HepG2 (cell line): ENCODE results near the gene IGF2. TPM values are rescaled to one million over a fixed set of nuclear protein-coding genes. Genes with fewer than 3 reads are reported as not detected.

Source experiments
- ATAC-seq: fragments of 200-7000 bp; cut with Tn5 transposase; 3 replicates; pipeline ENCODE4 v1.9.1; 2020; ENCODE audit warnings: mild to moderate bottlenecking, moderate library complexity
- BruUV-seq: library from RNA; stranded (reverse); fragments of 400-500 nt; replicated peaks from 2 replicates; lab custom pipeline; 2021; lab: Mats Ljungman, UMichigan
- CTCF ChIA-PET: fragments of 300-600 bp; formaldehyde crosslinking; extraction: SDS; loops from one replicate; lab custom pipeline; 2021; ENCODE audit warnings: low total read pairs, inconsistent platforms, low intra/inter-chr PET ratio; lab: Yijun Ruan, JAX
- POLR2A ChIA-PET: fragments of 350-600 bp; sonication (Branson Sonifier 250); formaldehyde crosslinking; loops from one replicate; lab custom pipeline; 2020; ENCODE audit warnings: antibody characterized with exemption, inconsistent platforms; lab: Yijun Ruan, JAX
- DNase-seq: peaks from one replicate; pipeline ENCODE4 v3.0.0-alpha.2; 2015; ENCODE audit warnings: low spot score
- FAIRE-seq: peaks from 3 replicates; lab custom pipeline; 2011; peaks lifted over from hg19 to GRCh38; lab: Jason Lieb, UNC
- H2AFZ ChIP-seq: one replicate; pipeline ENCODE4 v1.6.1; 2011; ENCODE audit warnings: low read length, inconsistent platforms
- H3K27ac ChIP-seq: fragments of 300-600 bp; 3 replicates; pipeline ENCODE4 v1.8.0; 2011; ENCODE audit warnings: mixed run types, mild to moderate bottlenecking, mixed read lengths, low read length, inconsistent platforms; ENCODE audit not compliant: insufficient read depth; ENCODE audit errors: extremely low read length
- H3K27me3 ChIP-seq, 2 experiments: fragments of 200-600 bp in 1 of 2; 2 replicates in 1 of 2; 3 replicates in 1 of 2; pipeline versions ENCODE4 v1.6.0 to v1.8.0; 2011; ENCODE audit warnings: low read length in 2 of 2, mild to moderate bottlenecking in 2 of 2, moderate library complexity in 2 of 2, inconsistent platforms in 1 of 2; ENCODE audit not compliant: insufficient read depth in 2 of 2, control insufficient read depth in 1 of 2
- H3K36me3 ChIP-seq, 2 experiments: fragments of 200-600 bp in 1 of 2; replicated peaks in 1 of 2; 2 replicates in 1 of 2; 3 replicates in 1 of 2; pipeline versions ENCODE4 v1.5.1 to v1.8.0; 2011; ENCODE audit warnings: low read length in 2 of 2, inconsistent platforms in 1 of 2; ENCODE audit not compliant: insufficient read depth in 2 of 2, control insufficient read depth in 1 of 2
- H3K4me1 ChIP-seq: 2 replicates; pipeline ENCODE4 v1.5.1; 2012; ENCODE audit warnings: low read length, inconsistent platforms; ENCODE audit not compliant: insufficient read depth
- H3K4me2 ChIP-seq: 2 replicates; pipeline ENCODE4 v1.6.0; 2011; ENCODE audit warnings: low read depth, low read length, inconsistent platforms
- H3K4me3 ChIP-seq, 3 experiments: fragments of 200-600 bp in 1 of 3; sonication (generic), shearing (Covaris generic) in 1 of 3; replicated peaks in 1 of 3; 2 replicates each; pipeline ENCODE4 v1.5.1; 2011 to 2016; ENCODE audit warnings: low read length in 3 of 3, inconsistent platforms in 2 of 3, low read depth in 2 of 3, mild to moderate bottlenecking in 2 of 3, control low read depth in 1 of 3, mixed read lengths in 1 of 3; ENCODE audit not compliant: insufficient read depth in 1 of 3
- H3K79me2 ChIP-seq: one replicate; pipeline ENCODE4 v1.6.1; 2011; ENCODE audit warnings: low read length, inconsistent platforms; ENCODE audit not compliant: insufficient read depth
- H3K9ac ChIP-seq: 2 replicates; pipeline ENCODE4 v1.6.0; 2011; ENCODE audit warnings: mild to moderate bottlenecking, low read depth, low read length, inconsistent platforms; ENCODE audit not compliant: insufficient read depth
- H3K9me3 ChIP-seq: 2 replicates; pipeline ENCODE4 v1.5.1; 2012; ENCODE audit warnings: mild to moderate bottlenecking, low read length
- H4K20me1 ChIP-seq: 2 replicates; pipeline ENCODE4 v1.6.0; 2011; ENCODE audit warnings: inconsistent platforms, mild to moderate bottlenecking, low read length, moderate library complexity; ENCODE audit not compliant: insufficient read depth
- FIP1L1 ChIP-seq: fragments of 200-400 bp; formaldehyde crosslinking; IDR thresholded peaks from 2 replicates; pipeline ENCODE4 v1.6.1; 2018; ENCODE audit warnings: low read depth, mild to moderate bottlenecking, low read length, moderate library complexity, borderline replicate concordance; ENCODE audit not compliant: insufficient read depth
- FOXK1 ChIP-seq: sonication (generic); formaldehyde crosslinking; IDR thresholded peaks from 2 replicates; pipeline ENCODE4 v1.4.0; 2020; ENCODE audit warnings: low read depth, missing genetic modification reagents, borderline replicate concordance
- FOXP1 ChIP-seq, 2 experiments: fragments of 450-650 bp in 1 of 2; IDR thresholded peaks; 2 replicates each; pipeline ENCODE4 v1.6.1; 2017 to 2018; ENCODE audit warnings: antibody characterized with exemption in 1 of 2
- HNRNPUL1 ChIP-seq: fragments of 200-400 bp; formaldehyde crosslinking; IDR thresholded peaks from 2 replicates; pipeline ENCODE4 v1.6.1; 2017; ENCODE audit warnings: low read depth, mild to moderate bottlenecking, low read length, moderate library complexity
- JUNB ChIP-seq: sonication (generic); formaldehyde crosslinking; IDR thresholded peaks from 2 replicates; pipeline ENCODE4 v1.8.0; 2022; ENCODE audit warnings: missing genetic modification reagents, mild to moderate bottlenecking, borderline replicate concordance
- PHF21A ChIP-seq: sonication (generic); formaldehyde crosslinking; IDR thresholded peaks from 2 replicates; pipeline ENCODE4 v1.5.0; 2020; ENCODE audit warnings: mild to moderate bottlenecking, missing genetic modification reagents
- RAD21 ChIP-seq: fragments of 450-650 bp; formaldehyde crosslinking; IDR thresholded peaks from 2 replicates; pipeline ENCODE4 v1.5.0; 2020; ENCODE audit warnings: mild to moderate bottlenecking
- REXO4 ChIP-seq: sonication (generic); formaldehyde crosslinking; IDR thresholded peaks from 2 replicates; pipeline ENCODE4 v1.8.0; 2022; ENCODE audit warnings: missing genetic modification reagents, mild to moderate bottlenecking, borderline replicate concordance
- SIN3B ChIP-seq: fragments of 150-350 bp; IDR thresholded peaks from 2 replicates; pipeline ENCODE4 v1.6.1; 2014; ENCODE audit warnings: low read length
- SMAD9 ChIP-seq: sonication (generic); formaldehyde crosslinking; IDR thresholded peaks from 2 replicates; pipeline ENCODE4 v1.5.1; 2020; ENCODE audit warnings: mild to moderate bottlenecking, missing genetic modification reagents
- XRCC5 ChIP-seq: fragments of 200-400 bp; formaldehyde crosslinking; optimal IDR thresholded peaks from 2 replicates; pipeline ENCODE3; 2017; ENCODE audit warnings: mild to moderate bottlenecking, low read length
- ZNF326 ChIP-seq: sonication (generic); formaldehyde crosslinking; IDR thresholded peaks from 2 replicates; pipeline ENCODE4 v1.4.0; 2020; ENCODE audit warnings: missing genetic modification reagents, borderline replicate concordance
- ZNF777 ChIP-seq: sonication (generic); formaldehyde crosslinking; IDR thresholded peaks from 2 replicates; pipeline ENCODE4 v1.4.0; 2020; ENCODE audit warnings: missing genetic modification reagents
- WGBS: methylation state at CpG from one replicate; pipeline ENCODE4 v1.1.6; 2017; ENCODE audit warnings: low lambda C conversion rate; 5-methylcytosine and 5-hydroxymethylcytosine counted together
- in situ Hi-C: cut with HindIII; loops from 2 replicates; pipeline ENCODE4 v1.10.0; 2017; ENCODE audit warnings: low pct_unique_long_range_greater_than_20kb; ENCODE audit not compliant: extremely low pct_ligation_motif_present
- intact Hi-C: fragments of 100-400 bp; cut with micrococcal nuclease; formaldehyde crosslinking; loops from one replicate; pipeline ENCODE4 v1.10.0; 2022; ENCODE audit not compliant: unreplicated experiment
- polyA plus RNA-seq, 8 experiments: library from polyadenylated mRNA; depleted of rRNA in 3 of 8; stranded (reverse) in 7 of 8; unstranded in 1 of 8; fragments of >200 nt; fragmentation: Illumina TruSeq in 4 of 8; extraction: Trizol in 4 of 8; gene quantifications; 2 replicates each; pipeline versions ENCODE4 v1.2.1 to v1.2.3, GENCODE V29; 2011 to 2016; ENCODE audit warnings: low read depth in 4 of 8, missing spikeins in 1 of 8, mixed read lengths in 1 of 8; ENCODE audit not compliant: insufficient read depth in 1 of 8
- total RNA-seq, 5 experiments: library from RNA; depleted of rRNA; stranded (reverse); fragments of >200 nt; fragmentation: Illumina TruSeq; extraction: Trizol; gene quantifications; 2 replicates each; pipeline ENCODE4 v1.2.3, GENCODE V29; 2016; ENCODE audit warnings: low read depth in 1 of 5
- TF ChIP-seq, protein P1 (sequence below): sonication (generic); formaldehyde crosslinking; IDR thresholded peaks from 2 replicates; pipeline ENCODE4 v1.4.0; 2020; ENCODE audit warnings: missing genetic modification reagents, borderline replicate concordance
- TF ChIP-seq, protein P2 (sequence below): sonication (generic); formaldehyde crosslinking; IDR thresholded peaks from 2 replicates; pipeline ENCODE4 v1.5.0; 2020; ENCODE audit warnings: mild to moderate bottlenecking, missing genetic modification reagents, moderate library complexity
- TF ChIP-seq, protein P3 (sequence below): sonication (generic); formaldehyde crosslinking; IDR thresholded peaks from 2 replicates; pipeline ENCODE4 v1.4.0; 2020; ENCODE audit warnings: missing genetic modification reagents

Gene IGF2
- total and polyA plus RNA-seq, 2 of the 13 experiments (the other 11 are each of a cell fraction or from before 2014, with no cell fraction given): 79.1 to 254 TPM

DNA sequence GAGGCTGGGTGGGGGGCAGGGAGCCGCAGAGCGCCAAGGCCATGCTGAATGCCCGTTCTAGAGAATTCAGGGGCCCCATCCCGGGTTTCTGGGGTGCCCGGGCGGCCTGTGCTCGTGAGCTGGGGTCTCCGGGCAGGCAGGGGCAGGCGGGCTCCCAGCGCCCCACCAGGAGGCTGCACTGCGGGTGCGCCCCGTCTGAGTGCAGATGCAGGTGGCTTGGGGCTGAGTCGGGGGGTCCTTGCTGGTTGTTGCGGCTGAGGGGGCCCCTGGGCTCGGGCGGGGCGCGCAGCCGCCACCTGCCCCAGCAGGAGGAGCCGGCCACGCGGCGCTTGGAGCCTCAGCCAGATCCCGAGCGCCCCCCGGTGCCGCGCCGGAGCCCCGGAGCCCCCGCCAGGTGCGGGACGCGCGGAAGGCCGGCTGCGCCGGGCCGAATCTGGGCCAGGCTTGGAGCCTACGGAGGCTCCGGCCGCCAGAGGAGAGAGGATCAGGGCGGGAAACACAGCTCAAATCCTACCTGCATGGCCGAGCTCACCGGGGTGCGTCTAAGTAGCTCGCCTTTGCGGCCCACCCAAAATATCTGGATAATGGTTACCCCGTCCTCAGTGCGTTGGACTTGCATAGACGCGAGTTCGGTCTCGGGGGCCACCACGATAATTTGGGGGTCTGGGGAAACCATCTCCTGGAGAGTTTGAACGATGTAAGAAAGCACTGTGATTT is 590 bp upstream of the IGF2 start:
- ATAC-seq: peak; percentile 52
- Histone ChIP-seq H3K9me3 (no peaks in the 10 kb centered on the region), H3K27me3 (peaks cover 2 to 47% of the 10 kb centered on the region in 2 experiments; a peak in 4 of 5 replicates), H3K4me2 (peak overlapping the region; percentile 68), H3K27ac (peak overlapping the region; percentile 58), H3K4me1 (peaks cover 53% of the 10 kb centered on the region), H3K4me3 (peak overlapping the region; percentile 41 to 76 (median 51)), H3K9ac (peak overlapping the region; percentile 65), H2AFZ (no peak overlapping the region), H4K20me1 (peaks cover 34% of the 10 kb centered on the region), H3K36me3 (peaks cover 4 to 10% of the 10 kb centered on the region in 2 experiments; a peak in 4 of 5 replicates), H3K79me2 (peaks cover 17% of the 10 kb centered on the region)
- DNase-seq: peak; percentile 29
- in situ Hi-C loops (no loop called here), intact Hi-C loops (no loop called here)
- ChIA-PET CTCF (interaction anchor here (1.7 kb wide), 1 partner anchor 103 kb away, joined by 3 read pairs; no protein-coding TSS in a partner anchor), POLR2A (interaction anchor here (0.6 to 6.5 kb wide), 12 partner anchors 9 to 489 kb away, joined by 3 to 108 read pairs (median 3); partner anchors contain the start of gene MRPL23)
- WGBS: no CpG with 5 or more reads among the region's 57 CpGs
- BruUV-seq: no TSS peak
- FAIRE-seq: no peak
- TF ChIP-seq HNRNPUL1 (no peak), SIN3B (no peak), ZNF777 (CRISPR knock-in tag) (peak; percentile 75), FOXK1 (no peak), FIP1L1 (no peak), JUNB (no peak), PHF21A (no peak), SMAD9 (CRISPR knock-in tag) (0 out of 2 replicates have a peak, but pooled peaks have one; percentile 58), ZNF326 (CRISPR knock-in tag) (no peak), REXO4 (CRISPR knock-in tag) (no peak), FOXP1 (IDR thresholded peaks at IDR 0.05) (no peak), FOXP1 (CRISPR knock-in tag; IDR thresholded peaks at IDR 0.05) (no peak), RAD21 (CRISPR knock-in tag) (peak; percentile 60), XRCC5 (peak; percentile 32)
- TF ChIP-seq, protein P1, sequence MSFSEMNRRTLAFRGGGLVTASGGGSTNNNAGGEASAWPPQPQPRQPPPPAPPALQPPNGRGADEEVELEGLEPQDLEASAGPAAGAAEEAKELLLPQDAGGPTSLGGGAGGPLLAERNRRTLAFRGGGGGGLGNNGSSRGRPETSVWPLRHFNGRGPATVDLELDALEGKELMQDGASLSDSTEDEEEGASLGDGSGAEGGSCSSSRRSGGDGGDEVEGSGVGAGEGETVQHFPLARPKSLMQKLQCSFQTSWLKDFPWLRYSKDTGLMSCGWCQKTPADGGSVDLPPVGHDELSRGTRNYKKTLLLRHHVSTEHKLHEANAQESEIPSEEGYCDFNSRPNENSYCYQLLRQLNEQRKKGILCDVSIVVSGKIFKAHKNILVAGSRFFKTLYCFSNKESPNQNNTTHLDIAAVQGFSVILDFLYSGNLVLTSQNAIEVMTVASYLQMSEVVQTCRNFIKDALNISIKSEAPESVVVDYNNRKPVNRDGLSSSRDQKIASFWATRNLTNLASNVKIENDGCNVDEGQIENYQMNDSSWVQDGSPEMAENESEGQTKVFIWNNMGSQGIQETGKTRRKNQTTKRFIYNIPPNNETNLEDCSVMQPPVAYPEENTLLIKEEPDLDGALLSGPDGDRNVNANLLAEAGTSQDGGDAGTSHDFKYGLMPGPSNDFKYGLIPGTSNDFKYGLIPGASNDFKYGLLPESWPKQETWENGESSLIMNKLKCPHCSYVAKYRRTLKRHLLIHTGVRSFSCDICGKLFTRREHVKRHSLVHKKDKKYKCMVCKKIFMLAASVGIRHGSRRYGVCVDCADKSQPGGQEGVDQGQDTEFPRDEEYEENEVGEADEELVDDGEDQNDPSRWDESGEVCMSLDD (CRISPR knock-in tag): peak; percentile 80
- TF ChIP-seq, protein P2, sequence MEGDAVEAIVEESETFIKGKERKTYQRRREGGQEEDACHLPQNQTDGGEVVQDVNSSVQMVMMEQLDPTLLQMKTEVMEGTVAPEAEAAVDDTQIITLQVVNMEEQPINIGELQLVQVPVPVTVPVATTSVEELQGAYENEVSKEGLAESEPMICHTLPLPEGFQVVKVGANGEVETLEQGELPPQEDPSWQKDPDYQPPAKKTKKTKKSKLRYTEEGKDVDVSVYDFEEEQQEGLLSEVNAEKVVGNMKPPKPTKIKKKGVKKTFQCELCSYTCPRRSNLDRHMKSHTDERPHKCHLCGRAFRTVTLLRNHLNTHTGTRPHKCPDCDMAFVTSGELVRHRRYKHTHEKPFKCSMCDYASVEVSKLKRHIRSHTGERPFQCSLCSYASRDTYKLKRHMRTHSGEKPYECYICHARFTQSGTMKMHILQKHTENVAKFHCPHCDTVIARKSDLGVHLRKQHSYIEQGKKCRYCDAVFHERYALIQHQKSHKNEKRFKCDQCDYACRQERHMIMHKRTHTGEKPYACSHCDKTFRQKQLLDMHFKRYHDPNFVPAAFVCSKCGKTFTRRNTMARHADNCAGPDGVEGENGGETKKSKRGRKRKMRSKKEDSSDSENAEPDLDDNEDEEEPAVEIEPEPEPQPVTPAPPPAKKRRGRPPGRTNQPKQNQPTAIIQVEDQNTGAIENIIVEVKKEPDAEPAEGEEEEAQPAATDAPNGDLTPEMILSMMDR (CRISPR knock-in tag): peak; percentile 44; the same call in 1 of the 2 replicates
- TF ChIP-seq, protein P3, sequence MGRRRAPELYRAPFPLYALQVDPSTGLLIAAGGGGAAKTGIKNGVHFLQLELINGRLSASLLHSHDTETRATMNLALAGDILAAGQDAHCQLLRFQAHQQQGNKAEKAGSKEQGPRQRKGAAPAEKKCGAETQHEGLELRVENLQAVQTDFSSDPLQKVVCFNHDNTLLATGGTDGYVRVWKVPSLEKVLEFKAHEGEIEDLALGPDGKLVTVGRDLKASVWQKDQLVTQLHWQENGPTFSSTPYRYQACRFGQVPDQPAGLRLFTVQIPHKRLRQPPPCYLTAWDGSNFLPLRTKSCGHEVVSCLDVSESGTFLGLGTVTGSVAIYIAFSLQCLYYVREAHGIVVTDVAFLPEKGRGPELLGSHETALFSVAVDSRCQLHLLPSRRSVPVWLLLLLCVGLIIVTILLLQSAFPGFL (CRISPR knock-in tag): no peak
